HUDEP-2 (cell line): ENCODE results near the gene CIROP.

Experiments
- DNase-seq, 76 experiments: peaks; one replicate each; lab custom pipeline; 2025; ENCODE audit not compliant: unreplicated experiment in 76 of 76; lab: John Stamatoyannopoulos, UW

The CIROP gene

GRCh38 chr14:23132970-23133369 is 28.2 kb upstream of the CIROP start:
- no peak for DNase-seq

GRCh38 chr14:23131482-23131881 is 26.7 kb upstream of the CIROP start:
- DNase-seq: no peak

GRCh38 chr14:23130871-23131270 is 26.1 kb upstream of the CIROP start:
- DNase-seq: no peak

GRCh38 chr14:23129759-23130316 is 25.0 kb upstream of the CIROP start:
- DNase-seq: no peak

GRCh38 chr14:23128969-23129758 is 24.4 kb upstream of the CIROP start:
- DNase-seq: no peak

- DNase-seq: no peak
Measured at GRCh38 chr14:23127861-23128260, 23.1 kb upstream of the CIROP start.

- DNase-seq: no peak
Measured at GRCh38 chr14:23126548-23127278, 21.9 kb upstream of the CIROP start.

- peak in 6 of 76 experiments; percentile 15 to 38 (median 20) for DNase-seq
Measured at GRCh38 chr14:23125933-23126524, 21.2 kb upstream of the CIROP start.

- no peak for DNase-seq
Measured at GRCh38 chr14:23125011-23125410, 20.2 kb upstream of the CIROP start.

GRCh38 chr14:23124337-23124954 is 19.7 kb upstream of the CIROP start:
- DNase-seq: peak in 7 of 76 experiments; percentile 10 to 49 (median 22)

- DNase-seq: peak in 71 of 76 experiments; percentile 19 to 87 (median 68)
Measured at GRCh38 chr14:23123419-23123818, 18.6 kb upstream of the CIROP start.

- no peak for DNase-seq
Measured at GRCh38 chr14:23122086-23122485, 17.3 kb upstream of the CIROP start.

- no peak for DNase-seq
Measured at GRCh38 chr14:23121361-23121771, 16.6 kb upstream of the CIROP start.

- DNase-seq: peak in 73 of 76 experiments; percentile 20 to 93 (median 76)
Measured at GRCh38 chr14:23120541-23121251, 15.9 kb upstream of the CIROP start.

- DNase-seq: peak in 5 of 76 experiments; percentile 10 to 47 (median 23)
Measured at GRCh38 chr14:23119363-23120327, 14.9 kb upstream of the CIROP start.

- no peak for DNase-seq
Measured at GRCh38 chr14:23118506-23119362, 13.9 kb upstream of the CIROP start, which contains the start of gene CEBPE. Gene CEBPE, minus strand, starts transcription at chr14:23119255. Its CDS starts 164 bp downstream, at chr14:23119091.

- no peak for DNase-seq
Measured at GRCh38 chr14:23117371-23118020, 12.7 kb upstream of the CIROP start.
